ENCODE data around the gene RAI2. TPM values are rescaled to one million over a fixed set of nuclear protein-coding genes. Genes with fewer than 3 reads are reported as not detected.

The RAI2 gene
- total and polyA plus RNA-seq, 2 experiments from 2014 or later = 4.5 to 8.2 TPM

DNA sequence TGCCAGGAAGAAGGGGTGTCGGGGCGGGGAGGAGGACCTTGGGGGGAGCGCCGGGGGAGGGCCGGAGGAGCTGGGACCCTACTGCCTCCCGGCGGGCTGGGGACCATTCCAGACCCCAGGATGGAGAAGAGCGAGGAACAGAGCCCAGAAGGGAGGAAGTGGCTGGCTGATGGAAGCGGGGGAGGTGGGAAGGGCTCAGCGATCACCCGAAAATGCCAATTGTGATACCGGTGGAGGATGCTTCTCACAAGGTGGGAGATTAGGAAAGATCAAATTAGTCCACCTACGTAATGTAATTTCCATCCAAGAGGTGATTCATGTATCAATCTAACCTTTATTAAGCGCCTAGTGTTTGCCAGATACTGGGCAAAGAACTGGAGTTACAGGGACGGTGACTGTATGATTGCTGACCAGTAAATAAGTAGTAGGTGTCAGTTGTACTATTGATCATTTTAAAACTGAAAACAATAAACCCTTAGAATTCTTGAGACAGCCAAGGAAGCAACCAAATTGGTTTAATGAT lies 452 bp upstream of the RAI2 start:
- H3K9me3 ChIP-seq (ENCODE audit: low read depth) = no peaks in the 10 kb centered on the region
- no peaks in the 10 kb centered on the region for H4K20me1 ChIP-seq (ENCODE audit: insufficient read depth, poor library complexity, severe bottlenecking)
- peaks cover 22% of the 10 kb centered on the region for H3K27me3 ChIP-seq
- no peaks in the 10 kb centered on the region for H3K36me3 ChIP-seq (replicated peaks; ENCODE audit: insufficient read depth, low read depth)
- peak overlapping the region; percentile 81 for H3K4me2 ChIP-seq
- H3K27ac ChIP-seq = no peak overlapping the region
- 58% methylated on average over 6 of the region's 15 CpGs for WGBS (ENCODE audit: low lambda C conversion rate, missing lambda C conversion rate)
- H3K4me1 ChIP-seq (ENCODE audit: insufficient read depth) = no peaks in the 10 kb centered on the region
- H3K4me3 ChIP-seq = peak overlapping the region; percentile 26
- TF ChIP-seq EZH2phosphoT487 (IDR thresholded peaks at IDR 0.05; ENCODE audit: low read depth, severe bottlenecking, unreplicated experiment) = no peak
- TF ChIP-seq EZH2 (IDR thresholded peaks at IDR 0.05; ENCODE audit: borderline replicate concordance) = no peak
- TF ChIP-seq, protein P1, sequence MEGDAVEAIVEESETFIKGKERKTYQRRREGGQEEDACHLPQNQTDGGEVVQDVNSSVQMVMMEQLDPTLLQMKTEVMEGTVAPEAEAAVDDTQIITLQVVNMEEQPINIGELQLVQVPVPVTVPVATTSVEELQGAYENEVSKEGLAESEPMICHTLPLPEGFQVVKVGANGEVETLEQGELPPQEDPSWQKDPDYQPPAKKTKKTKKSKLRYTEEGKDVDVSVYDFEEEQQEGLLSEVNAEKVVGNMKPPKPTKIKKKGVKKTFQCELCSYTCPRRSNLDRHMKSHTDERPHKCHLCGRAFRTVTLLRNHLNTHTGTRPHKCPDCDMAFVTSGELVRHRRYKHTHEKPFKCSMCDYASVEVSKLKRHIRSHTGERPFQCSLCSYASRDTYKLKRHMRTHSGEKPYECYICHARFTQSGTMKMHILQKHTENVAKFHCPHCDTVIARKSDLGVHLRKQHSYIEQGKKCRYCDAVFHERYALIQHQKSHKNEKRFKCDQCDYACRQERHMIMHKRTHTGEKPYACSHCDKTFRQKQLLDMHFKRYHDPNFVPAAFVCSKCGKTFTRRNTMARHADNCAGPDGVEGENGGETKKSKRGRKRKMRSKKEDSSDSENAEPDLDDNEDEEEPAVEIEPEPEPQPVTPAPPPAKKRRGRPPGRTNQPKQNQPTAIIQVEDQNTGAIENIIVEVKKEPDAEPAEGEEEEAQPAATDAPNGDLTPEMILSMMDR (IDR thresholded peaks at IDR 0.05; ENCODE audit: poor library complexity) = no peak
- no peak overlapping the region for H2AFZ ChIP-seq
- H3K9me2 ChIP-seq (replicated peaks; ENCODE audit: insufficient read depth) = no peaks in the 10 kb centered on the region
- H3K79me2 ChIP-seq = no peaks in the 10 kb centered on the region
- DNase-seq (ENCODE audit: low spot score) = no peak

DNA sequence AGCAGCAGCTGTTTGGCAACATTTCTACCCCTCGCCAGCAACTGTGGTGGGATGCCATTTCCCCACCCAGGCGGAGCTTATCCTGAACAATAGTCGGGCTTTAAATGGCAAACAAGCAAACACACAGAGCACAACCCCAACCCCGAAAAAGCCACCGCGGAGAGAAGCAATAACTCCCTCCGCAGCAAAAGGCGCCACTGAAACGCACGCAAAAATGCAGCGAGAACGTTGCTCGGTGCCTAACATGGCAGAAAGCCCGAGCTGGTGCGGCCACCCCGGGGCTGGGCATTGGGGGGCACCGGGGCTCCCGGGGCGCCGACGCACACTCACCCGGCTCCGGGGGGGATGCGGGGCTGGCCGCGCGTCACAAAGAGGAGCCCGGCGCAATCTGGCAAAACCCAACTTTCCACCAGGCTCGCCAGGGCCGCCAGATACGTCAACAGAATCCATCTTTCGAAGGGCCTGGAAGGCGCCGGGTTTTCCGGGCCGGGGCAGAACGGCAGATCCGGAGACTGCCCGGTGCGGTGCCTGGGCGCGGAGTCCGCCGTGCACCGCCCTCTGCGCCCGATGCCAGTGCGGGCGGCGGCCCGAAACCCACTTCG lies 818 bp downstream of the RAI2 start:
- Histone ChIP-seq H3K9me3 (ENCODE audit: low read depth) (no peaks in the 10 kb centered on the region), H3K4me1 (ENCODE audit: insufficient read depth) (no peaks in the 10 kb centered on the region), H3K4me2 (peak overlapping the region; percentile 88), H3K27ac (no peak overlapping the region), H3K9me2 (replicated peaks; ENCODE audit: insufficient read depth) (no peaks in the 10 kb centered on the region), H3K4me3 (peak overlapping the region; percentile 18), H3K79me2 (no peaks in the 10 kb centered on the region), H2AFZ (peak overlapping the region; percentile 49), H4K20me1 (ENCODE audit: insufficient read depth, poor library complexity, severe bottlenecking) (no peaks in the 10 kb centered on the region), H3K27me3 (peaks cover 22% of the 10 kb centered on the region), H3K36me3 (replicated peaks; ENCODE audit: insufficient read depth, low read depth) (no peaks in the 10 kb centered on the region)
- TF ChIP-seq EZH2 (IDR thresholded peaks at IDR 0.05; ENCODE audit: borderline replicate concordance) (peak; percentile 6), EZH2phosphoT487 (IDR thresholded peaks at IDR 0.05; ENCODE audit: low read depth, severe bottlenecking, unreplicated experiment) (no peak)
- 33% methylated on average over 31 of the region's 53 CpGs for WGBS (ENCODE audit: low lambda C conversion rate, missing lambda C conversion rate)
- DNase-seq (ENCODE audit: low spot score) = no peak

DNA sequence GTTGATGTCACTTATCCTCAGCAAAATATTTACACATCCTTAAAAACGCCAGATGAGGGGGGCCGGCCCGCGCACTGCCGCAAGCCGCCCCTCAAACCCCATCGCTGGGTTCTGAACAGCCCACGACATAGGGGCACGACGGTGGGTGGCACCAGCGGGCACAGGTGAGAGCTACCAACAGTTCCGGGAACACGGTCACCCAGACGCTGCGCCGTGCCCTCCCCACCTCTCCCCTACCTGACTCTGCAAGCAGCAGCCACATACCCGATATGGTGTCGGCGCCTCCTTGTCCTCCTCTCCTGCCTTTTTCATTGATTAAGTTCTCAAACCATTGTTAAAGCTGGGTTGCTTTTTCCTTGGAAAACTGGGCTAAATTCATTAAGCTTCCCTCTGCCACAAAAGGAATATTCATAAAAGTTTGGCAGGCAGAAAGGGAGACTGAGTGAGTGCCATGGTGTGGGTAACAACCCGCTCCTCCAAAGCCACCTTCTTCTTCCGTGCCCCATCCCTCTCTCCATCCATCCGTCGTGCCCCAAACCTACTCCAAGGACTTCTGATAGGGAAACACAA lies 1.4 kb downstream of the RAI2 start:
- Histone ChIP-seq H3K27ac (no peak overlapping the region), H3K79me2 (no peaks in the 10 kb centered on the region), H3K36me3 (replicated peaks; ENCODE audit: insufficient read depth, low read depth) (no peaks in the 10 kb centered on the region), H3K27me3 (peaks cover 22% of the 10 kb centered on the region), H4K20me1 (ENCODE audit: insufficient read depth, poor library complexity, severe bottlenecking) (no peaks in the 10 kb centered on the region), H3K4me1 (ENCODE audit: insufficient read depth) (no peaks in the 10 kb centered on the region), H3K9me2 (replicated peaks; ENCODE audit: insufficient read depth) (no peaks in the 10 kb centered on the region), H2AFZ (peak overlapping the region; percentile 49), H3K4me2 (peak overlapping the region; percentile 88), H3K9me3 (ENCODE audit: low read depth) (no peaks in the 10 kb centered on the region), H3K4me3 (peak overlapping the region; percentile 18)
- WGBS (ENCODE audit: low lambda C conversion rate, missing lambda C conversion rate) = 40% methylated on average over 23 of the region's 23 CpGs
- TF ChIP-seq EZH2phosphoT487 (IDR thresholded peaks at IDR 0.05; ENCODE audit: low read depth, severe bottlenecking, unreplicated experiment) = no peak
- peak; percentile 25 for TF ChIP-seq EZH2 (IDR thresholded peaks at IDR 0.05; ENCODE audit: borderline replicate concordance)
- TF ChIP-seq, protein P1 (IDR thresholded peaks at IDR 0.05; ENCODE audit: poor library complexity) = no peak
- DNase-seq (ENCODE audit: low spot score) = peak; percentile 17

DNA sequence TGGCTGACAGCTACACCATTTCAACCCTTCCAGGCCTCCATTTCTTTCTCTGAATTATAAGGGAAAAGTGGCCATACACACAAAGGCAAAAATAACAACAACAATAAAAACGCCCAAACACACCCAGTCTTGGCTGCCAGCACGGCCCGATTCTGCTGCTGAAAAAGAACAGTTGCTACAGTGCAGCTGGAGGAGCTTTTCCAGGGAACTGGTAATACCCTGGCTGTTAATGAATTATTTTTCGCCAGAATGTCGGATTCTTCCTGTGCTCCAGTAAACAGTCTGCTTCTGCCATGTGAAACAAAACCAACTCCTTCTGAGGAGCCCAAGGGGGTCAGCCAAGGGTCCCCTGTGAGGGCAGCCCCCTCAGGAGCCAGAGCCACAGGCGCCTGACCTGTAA lies 6.6 kb downstream of the RAI2 start:
- WGBS (ENCODE audit: low lambda C conversion rate, missing lambda C conversion rate) = 63% methylated on average over 6 of the region's 6 CpGs
- Histone ChIP-seq H3K79me2 (no peaks in the 10 kb centered on the region), H3K4me1 (ENCODE audit: insufficient read depth) (no peaks in the 10 kb centered on the region), H3K27me3 (peaks cover 18% of the 10 kb centered on the region), H3K4me3 (no peak overlapping the region), H3K9me2 (replicated peaks; ENCODE audit: insufficient read depth) (no peaks in the 10 kb centered on the region), H3K4me2 (no peak overlapping the region), H4K20me1 (ENCODE audit: insufficient read depth, poor library complexity, severe bottlenecking) (no peaks in the 10 kb centered on the region), H3K27ac (no peak overlapping the region), H3K36me3 (replicated peaks; ENCODE audit: insufficient read depth, low read depth) (no peaks in the 10 kb centered on the region), H2AFZ (no peak overlapping the region), H3K9me3 (ENCODE audit: low read depth) (no peaks in the 10 kb centered on the region)
- no peak for DNase-seq (ENCODE audit: low spot score)
- TF ChIP-seq, protein P1 (IDR thresholded peaks at IDR 0.05; ENCODE audit: poor library complexity) = no peak
- no peak for TF ChIP-seq EZH2phosphoT487 (IDR thresholded peaks at IDR 0.05; ENCODE audit: low read depth, severe bottlenecking, unreplicated experiment)
- TF ChIP-seq EZH2 (IDR thresholded peaks at IDR 0.05; ENCODE audit: borderline replicate concordance) = no peak

All from hepatocyte (in vitro differentiated cells).